Fibroblast of skin of back (primary cell): Measurements from ENCODE around the gene DIMT1. TPM values are rescaled to one million over a fixed set of nuclear protein-coding genes. Genes with fewer than 3 reads are reported as not detected.

Experiments used
- DNase-seq: peaks from one replicate; pipeline ENCODE4 v3.0.0-alpha.2; 2013
- polyA plus RNA-seq, 2 experiments: library from polyadenylated mRNA; unstranded; fragments of 120-200 nt; gene quantifications; one replicate each; pipeline ENCODE4 v1.2.1, GENCODE V29; 2013; ENCODE audit not compliant: insufficient read length in 2 of 2

The DIMT1 gene
- polyA plus RNA-seq (2013, experiment 1 of 2; ENCODE audit: insufficient read length) = 24.7 TPM
- 23.6 TPM for polyA plus RNA-seq (2013, experiment 2 of 2; ENCODE audit: insufficient read length)

GRCh38 chr5:62403411-62404250 lies at the start of gene DIMT1:
TSS of gene DIMT1 (minus strand) at chr5:62403905. CDS start at chr5:62403772, 133 bp downstream.
- DNase-seq = peak; percentile 98

- DNase-seq = no peak
Measured at GRCh38 chr5:62450259-62450658, 46.6 kb upstream of the DIMT1 start.

GRCh38 chr5:62448528-62448927 lies 44.8 kb upstream of the DIMT1 start:
- DNase-seq = no peak

- no peak for DNase-seq
Measured at GRCh38 chr5:62432621-62433064, 28.9 kb upstream of the DIMT1 start.

- DNase-seq = no peak
Measured at GRCh38 chr5:62431735-62432620, 28.3 kb upstream of the DIMT1 start.

GRCh38 chr5:62424763-62425162 lies 21.1 kb upstream of the DIMT1 start:
- no peak for DNase-seq

GRCh38 chr5:62421414-62421813 lies 17.7 kb upstream of the DIMT1 start:
- no peak for DNase-seq

- no peak for DNase-seq
Measured at GRCh38 chr5:62419609-62420008, 15.9 kb upstream of the DIMT1 start.

- DNase-seq = no peak
Measured at GRCh38 chr5:62418462-62419076, 14.9 kb upstream of the DIMT1 start.

- DNase-seq = no peak
Measured at GRCh38 chr5:62413711-62414110, 10.0 kb upstream of the DIMT1 start.

GRCh38 chr5:62412549-62413329 lies 9.0 kb upstream of the DIMT1 start, which contains the start of gene IPO11:
TSS of gene IPO11 (plus strand) at chr5:62412763. CDS start at chr5:62437280, 24,517 bp downstream.
- peak; percentile 99 for DNase-seq

GRCh38 chr5:62395210-62395950 lies 8.3 kb downstream of the DIMT1 start:
- no peak for DNase-seq

GRCh38 chr5:62386824-62387223 lies 16.9 kb downstream of the DIMT1 start:
- DNase-seq = no peak

GRCh38 chr5:62385816-62386400 lies 17.8 kb downstream of the DIMT1 start:
- DNase-seq = no peak

- no peak for DNase-seq
Measured at GRCh38 chr5:62385131-62385530, 18.6 kb downstream of the DIMT1 start.

- peak; percentile 12 for DNase-seq
Measured at GRCh38 chr5:62376064-62376463, 27.6 kb downstream of the DIMT1 start.

GRCh38 chr5:62375627-62376026 lies 28.1 kb downstream of the DIMT1 start:
- no peak for DNase-seq

- DNase-seq = no peak
Measured at GRCh38 chr5:62374090-62374489, 29.6 kb downstream of the DIMT1 start.

- DNase-seq = no peak
Measured at GRCh38 chr5:62373382-62373781, 30.3 kb downstream of the DIMT1 start.

GRCh38 chr5:62372600-62372999 lies 31.1 kb downstream of the DIMT1 start:
- DNase-seq = no peak

- peak; percentile 20 for DNase-seq
Measured at GRCh38 chr5:62371409-62371808, 32.3 kb downstream of the DIMT1 start.
